Epithelial cell of proximal tubule (primary cell): Measurements from ENCODE around the gene RUSF1. TPM values are rescaled to one million over a fixed set of nuclear protein-coding genes. Genes with fewer than 3 reads are reported as not detected.

Experiments used
- DNase-seq: peaks from one replicate; pipeline ENCODE4 v3.0.0-alpha.2; 2011; ENCODE audit warnings: low read depth
- H3K4me3 ChIP-seq: 2 replicates; pipeline ENCODE4 v1.5.1; 2011; ENCODE audit warnings: low read depth, mild to moderate bottlenecking, low read length
- CTCF ChIP-seq: conservative IDR thresholded peaks from 2 replicates; pipeline ENCODE4 v1.5.1; 2012; ENCODE audit warnings: low read depth, mild to moderate bottlenecking, low read length
- total RNA-seq: library from RNA; depleted of rRNA; stranded (reverse); fragments of >200 nt; gene quantifications from 2 replicates; pipeline ENCODE4 v1.2.3, GENCODE V29; 2015

Gene RUSF1
- total RNA-seq, 1 donor from 2014 or later = 42.8 TPM

- DNase-seq = no peak
- no peak for TF ChIP-seq CTCF
- no peak overlapping the region for H3K4me3 ChIP-seq
These were observed 67.5 kb downstream of the RUSF1 start for GRCh38 chr16:31440516-31441184.

- no peak for TF ChIP-seq CTCF
- no peak overlapping the region for H3K4me3 ChIP-seq
- no peak for DNase-seq
These were observed 68.7 kb downstream of the RUSF1 start for GRCh38 chr16:31439519-31439918.

Other genes starting within 250 kb of the RUSF1 start
- gene ITGAM, start 248.4 kb downstream of the RUSF1 start, total RNA-seq = 0.06 and 0.72 TPM in 2 replicates
- 0.23 TPM in 1 of 2 replicates, not detected in the other for gene ITGAX, start 153.2 kb downstream of the RUSF1 start, total RNA-seq
- not detected in 2 replicates for gene ITGAD, start 115.1 kb downstream of the RUSF1 start, total RNA-seq
- gene COX6A2, start 80.0 kb downstream of the RUSF1 start, total RNA-seq = not detected in 2 replicates
- gene ZNF843, start 65.6 kb downstream of the RUSF1 start, total RNA-seq = 0.22 TPM in 1 of 2 replicates, not detected in the other
- 9.2 and 10.3 TPM in 2 replicates for gene ARMC5, start 48.9 kb downstream of the RUSF1 start, total RNA-seq
- gene TGFB1I1, start 36.2 kb downstream of the RUSF1 start, total RNA-seq = 56.8 and 62.2 TPM in 2 replicates
- 0.07 TPM in 1 of 2 replicates, not detected in the other for gene SLC5A2, start 25.3 kb downstream of the RUSF1 start, total RNA-seq
- not detected in 2 replicates for gene AHSP, start 19.5 kb upstream of the RUSF1 start, total RNA-seq